Stimulated activated CD4-positive, alpha-beta T cell treated with anti-CD3 and anti-CD28 coated beads, Interleukin-12 subunit alpha, Interleukin-12 subunit beta, amount 100 ng/mL, for 48 hours (primary cell): ENCODE data around the gene CR1.
"Not testable (repeated sequence)": the region's sequence is repeated elsewhere in the genome, so short reads cannot be mapped to it uniquely, and the experiment has no call there.

Experiments used
- DNase-seq, 3 donors: peaks; one replicate each; pipeline ENCODE4 v3.0.0-alpha.2; 2020; ENCODE audit warnings: low read depth in 2 of 3, low spot score in 1 of 3

The CR1 gene

GRCh38 chr1:207669528-207670009, 173.6 kb downstream of the CR1 start:
- DNase-seq = no peak

GRCh38 chr1:207670192-207670591, 174.2 kb downstream of the CR1 start:
- no peak for DNase-seq

GRCh38 chr1:207670997-207671396, 175.0 kb downstream of the CR1 start:
- DNase-seq = no peak

- no peak for DNase-seq
Observed at GRCh38 chr1:207672522-207673130, 176.7 kb downstream of the CR1 start.

GRCh38 chr1:207673399-207673798, 177.4 kb downstream of the CR1 start:
- DNase-seq = no peak

GRCh38 chr1:207676153-207676552, 180.2 kb downstream of the CR1 start:
- DNase-seq = no peak

GRCh38 chr1:207680590-207681388, 184.8 kb downstream of the CR1 start:
- not testable (repeated sequence) for DNase-seq

- not testable (repeated sequence) for DNase-seq
Observed at GRCh38 chr1:207682872-207683434, 187.0 kb downstream of the CR1 start.

- not testable (repeated sequence) for DNase-seq
Observed at GRCh38 chr1:207690551-207690950, 194.6 kb downstream of the CR1 start.

GRCh38 chr1:207691010-207691409, 195.1 kb downstream of the CR1 start:
- DNase-seq = no peak
